ENCODE measurements around the gene SLC38A10. TPM values are rescaled to one million over a fixed set of nuclear protein-coding genes. Genes with fewer than 3 reads are reported as not detected.

The SLC38A10 gene
- polyA plus RNA-seq, 1 donor from 2014 or later = 37.4 TPM

GRCh38 chr17:81196505-81197408 lies 98.3 kb downstream of the SLC38A10 start:
- Histone ChIP-seq H3K27me3 (ENCODE audit: insufficient read depth, low read depth, low read length) (no peaks in the 10 kb centered on the region), H3K9ac (ENCODE audit: low read length) (no peak overlapping the region), H3K36me3 (ENCODE audit: insufficient read depth, low read length) (no peaks in the 10 kb centered on the region), H2AFZ (ENCODE audit: low read depth, low read length) (no peak overlapping the region), H4K20me1 (ENCODE audit: insufficient read depth) (no peaks in the 10 kb centered on the region), H3F3A (ENCODE audit: insufficient read depth, low read length, poor library complexity, severe bottlenecking) (no peaks in the 10 kb centered on the region), H3K9me3 (ENCODE audit: low read length) (no peaks in the 10 kb centered on the region), H3K4me2 (ENCODE audit: low read length) (no peak overlapping the region), H3K9me2 (ENCODE audit: insufficient read depth, low read length) (no peaks in the 10 kb centered on the region), H3K79me2 (replicated peaks; ENCODE audit: insufficient read depth, low read length) (no peaks in the 10 kb centered on the region), H3K4me3 (ENCODE audit: low read length) (no peak overlapping the region), H3K27ac (ENCODE audit: low read length) (no peak overlapping the region)
- no peak for TF ChIP-seq TAF1 (IDR thresholded peaks at IDR 0.05; ENCODE audit: low read depth)
- TF ChIP-seq REST (IDR thresholded peaks at IDR 0.05; ENCODE audit: borderline replicate concordance) = no peak
- no peak for TF ChIP-seq EZH2 (IDR thresholded peaks at IDR 0.05; ENCODE audit: borderline replicate concordance, insufficient read depth, low read length, poor library complexity, severe bottlenecking)
- TF ChIP-seq SMC3 (conservative IDR thresholded peaks at IDR 0.05; ENCODE audit: poor library complexity) = no peak
- no peak for TF ChIP-seq RAD21 (conservative IDR thresholded peaks at IDR 0.05)
- no peak for TF ChIP-seq MXI1 (conservative IDR thresholded peaks at IDR 0.05; ENCODE audit: poor library complexity, severe bottlenecking)
- TF ChIP-seq CTCF (IDR thresholded peaks at IDR 0.05; ENCODE audit: poor library complexity, severe bottlenecking) = no peak
- TF ChIP-seq POLR2AphosphoS5 (IDR thresholded peaks at IDR 0.05) = no peak
- no peak for TF ChIP-seq EP300 (conservative IDR thresholded peaks at IDR 0.05; ENCODE audit: poor library complexity, severe bottlenecking)

GRCh38 chr17:81195941-81196495 lies 99.1 kb downstream of the SLC38A10 start:
- no peak overlapping the region for H3K9ac ChIP-seq (ENCODE audit: low read length)
- no peaks in the 10 kb centered on the region for H3K36me3 ChIP-seq (ENCODE audit: insufficient read depth, low read length)
- no peak overlapping the region for H2AFZ ChIP-seq (ENCODE audit: low read depth, low read length)

More at GRCh38 chr17:81195941-81196495, 99.1 kb downstream of the SLC38A10 start:
- Histone ChIP-seq H3F3A (ENCODE audit: insufficient read depth, low read length, poor library complexity, severe bottlenecking) (no peaks in the 10 kb centered on the region), H3K4me2 (ENCODE audit: low read length) (no peak overlapping the region), H3K9me2 (ENCODE audit: insufficient read depth, low read length) (no peaks in the 10 kb centered on the region), H3K27ac (ENCODE audit: low read length) (no peak overlapping the region), H3K4me3 (ENCODE audit: low read length) (no peak overlapping the region), H3K79me2 (replicated peaks; ENCODE audit: insufficient read depth, low read length) (no peaks in the 10 kb centered on the region), H4K20me1 (ENCODE audit: insufficient read depth) (no peaks in the 10 kb centered on the region), H3K9me3 (ENCODE audit: low read length) (no peaks in the 10 kb centered on the region), H3K27me3 (ENCODE audit: insufficient read depth, low read depth, low read length) (no peaks in the 10 kb centered on the region)
- no peak for TF ChIP-seq REST (IDR thresholded peaks at IDR 0.05; ENCODE audit: borderline replicate concordance)
- TF ChIP-seq RAD21 (conservative IDR thresholded peaks at IDR 0.05) = no peak
- TF ChIP-seq CTCF (IDR thresholded peaks at IDR 0.05; ENCODE audit: poor library complexity, severe bottlenecking) = no peak
- TF ChIP-seq MXI1 (conservative IDR thresholded peaks at IDR 0.05; ENCODE audit: poor library complexity, severe bottlenecking) = no peak
- no peak for TF ChIP-seq POLR2AphosphoS5 (IDR thresholded peaks at IDR 0.05)
- TF ChIP-seq TAF1 (IDR thresholded peaks at IDR 0.05; ENCODE audit: low read depth) = no peak
- no peak for TF ChIP-seq SMC3 (conservative IDR thresholded peaks at IDR 0.05; ENCODE audit: poor library complexity)
- TF ChIP-seq EP300 (conservative IDR thresholded peaks at IDR 0.05; ENCODE audit: poor library complexity, severe bottlenecking) = no peak
- TF ChIP-seq EZH2 (IDR thresholded peaks at IDR 0.05; ENCODE audit: borderline replicate concordance, insufficient read depth, low read length, poor library complexity, severe bottlenecking) = no peak
